Measurements from ENCODE around the gene OPCML. TPM values are rescaled to one million over a fixed set of nuclear protein-coding genes. Genes with fewer than 3 reads are reported as not detected.
A peak's percentile ranks its signal among the peaks of the same experiment; 100 is the strongest.

Gene OPCML
- total RNA-seq, 2 donors from 2014 or later, result under 0.01 TPM; not detected in 1

DNA sequence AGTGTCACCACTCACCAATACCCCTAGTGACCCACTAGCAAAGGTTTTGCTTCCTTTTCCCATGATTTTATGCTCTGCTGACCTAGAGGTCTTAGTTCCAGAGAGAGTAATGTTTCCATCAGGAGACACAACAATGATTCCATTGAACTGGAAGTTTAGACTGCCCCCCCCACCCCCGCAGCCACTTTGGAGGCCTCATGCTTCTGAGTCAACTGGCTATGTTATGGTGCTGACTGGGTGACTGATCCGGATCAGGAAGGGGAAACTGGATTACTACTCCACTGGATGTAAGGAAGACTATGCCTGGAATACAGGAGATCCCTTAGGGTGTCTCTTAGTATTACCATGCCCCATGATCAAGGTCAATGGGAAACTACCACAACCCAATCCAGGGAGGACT, 633.6 kb downstream of the OPCML start:
- Histone ChIP-seq H3K27me3 (no peaks in the 10 kb centered on the region), H3K9me3 (no peaks in the 10 kb centered on the region), H3K4me3 (no peak overlapping the region), H3K27ac (no peak overlapping the region), H3K4me1 (no peaks in the 10 kb centered on the region), H3K36me3 (replicated peaks in 1 of 2; ENCODE audit: insufficient read depth in 1 of 2, low read depth in 2 of 2) (no peaks in the 10 kb centered on the region)
- WGBS, 2 donors, result 60 to 72% methylated on average over 2 of the region's 2 CpGs
- TF ChIP-seq, protein P1, sequence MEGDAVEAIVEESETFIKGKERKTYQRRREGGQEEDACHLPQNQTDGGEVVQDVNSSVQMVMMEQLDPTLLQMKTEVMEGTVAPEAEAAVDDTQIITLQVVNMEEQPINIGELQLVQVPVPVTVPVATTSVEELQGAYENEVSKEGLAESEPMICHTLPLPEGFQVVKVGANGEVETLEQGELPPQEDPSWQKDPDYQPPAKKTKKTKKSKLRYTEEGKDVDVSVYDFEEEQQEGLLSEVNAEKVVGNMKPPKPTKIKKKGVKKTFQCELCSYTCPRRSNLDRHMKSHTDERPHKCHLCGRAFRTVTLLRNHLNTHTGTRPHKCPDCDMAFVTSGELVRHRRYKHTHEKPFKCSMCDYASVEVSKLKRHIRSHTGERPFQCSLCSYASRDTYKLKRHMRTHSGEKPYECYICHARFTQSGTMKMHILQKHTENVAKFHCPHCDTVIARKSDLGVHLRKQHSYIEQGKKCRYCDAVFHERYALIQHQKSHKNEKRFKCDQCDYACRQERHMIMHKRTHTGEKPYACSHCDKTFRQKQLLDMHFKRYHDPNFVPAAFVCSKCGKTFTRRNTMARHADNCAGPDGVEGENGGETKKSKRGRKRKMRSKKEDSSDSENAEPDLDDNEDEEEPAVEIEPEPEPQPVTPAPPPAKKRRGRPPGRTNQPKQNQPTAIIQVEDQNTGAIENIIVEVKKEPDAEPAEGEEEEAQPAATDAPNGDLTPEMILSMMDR (IDR thresholded peaks at IDR 0.05), result no peak
- TF ChIP-seq POLR2A (IDR thresholded peaks at IDR 0.05), result no peak
- ATAC-seq, result no peak
- DNase-seq, result no peak
- intact Hi-C loops (cut with DNase I), result no loop called here

DNA sequence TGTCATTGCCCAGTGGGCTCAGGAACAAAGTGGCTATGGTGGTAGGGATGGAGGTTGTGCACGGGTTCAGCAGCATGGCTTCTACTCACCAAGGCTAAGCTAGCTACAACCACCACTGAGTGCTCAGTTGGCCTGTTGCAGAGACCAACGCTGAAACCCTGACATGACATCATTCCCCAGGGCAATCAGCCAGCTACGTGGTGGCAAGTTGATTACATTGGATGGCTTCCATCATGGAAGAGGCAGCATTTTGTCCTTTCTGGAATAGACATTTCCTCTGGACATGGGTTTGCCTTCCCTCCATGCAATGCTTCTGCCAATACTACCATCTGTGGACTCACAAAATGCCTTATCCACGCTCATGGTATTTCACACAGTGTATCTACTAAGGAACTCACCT, 634.3 kb downstream of the OPCML start:
- intact Hi-C loops (cut with DNase I), result no loop called here
- ATAC-seq, result no peak
- no peaks in the 10 kb centered on the region for H3K27me3 ChIP-seq
- no peaks in the 10 kb centered on the region for H3K9me3 ChIP-seq
- 54 to 67% methylated on average over 4 of the region's 4 CpGs for WGBS, 2 donors
- TF ChIP-seq, protein P1 (IDR thresholded peaks at IDR 0.05), result no peak
- TF ChIP-seq POLR2A (IDR thresholded peaks at IDR 0.05), result no peak
- DNase-seq, result peak in 1 of 4 donors; percentile 11
- no peak overlapping the region for H3K4me3 ChIP-seq
- no peak overlapping the region for H3K27ac ChIP-seq
- H3K36me3 ChIP-seq (replicated peaks in 1 of 2; ENCODE audit: insufficient read depth in 1 of 2, low read depth in 2 of 2), result no peaks in the 10 kb centered on the region
- no peaks in the 10 kb centered on the region for H3K4me1 ChIP-seq

DNA sequence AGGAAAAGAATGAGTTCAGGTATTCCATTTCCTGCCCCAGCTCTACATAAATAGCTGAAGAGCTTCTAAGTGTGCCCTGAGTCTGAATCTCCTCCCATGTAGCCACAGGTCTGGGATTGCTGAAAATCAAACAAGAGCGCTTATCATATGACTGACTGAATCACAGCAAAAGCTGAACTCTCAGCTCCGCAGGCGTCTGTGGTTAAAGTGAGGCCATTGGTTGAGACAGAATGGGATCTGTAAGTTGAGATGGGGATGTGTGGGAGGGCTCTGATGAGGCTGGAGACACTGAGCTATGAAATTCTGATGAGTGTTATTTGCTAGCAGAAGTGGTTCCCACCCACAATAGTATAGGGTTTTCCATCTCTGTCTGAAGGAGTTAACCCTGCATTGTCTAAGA, 637.0 kb downstream of the OPCML start:
- Histone ChIP-seq H3K9me3 (no peaks in the 10 kb centered on the region), H3K4me3 (no peak overlapping the region), H3K27me3 (no peaks in the 10 kb centered on the region), H3K4me1 (no peaks in the 10 kb centered on the region), H3K36me3 (replicated peaks in 1 of 2; ENCODE audit: insufficient read depth in 1 of 2, low read depth in 2 of 2) (no peaks in the 10 kb centered on the region), H3K27ac (no peak overlapping the region)
- 86 to 89% methylated on average over 3 of the region's 3 CpGs for WGBS, 2 donors
- DNase-seq (no peak), ATAC-seq (no peak)
- TF ChIP-seq, protein P1 (IDR thresholded peaks at IDR 0.05), result no peak
- no peak for TF ChIP-seq POLR2A (IDR thresholded peaks at IDR 0.05)
- intact Hi-C loops (cut with DNase I), result no loop called here

DNA sequence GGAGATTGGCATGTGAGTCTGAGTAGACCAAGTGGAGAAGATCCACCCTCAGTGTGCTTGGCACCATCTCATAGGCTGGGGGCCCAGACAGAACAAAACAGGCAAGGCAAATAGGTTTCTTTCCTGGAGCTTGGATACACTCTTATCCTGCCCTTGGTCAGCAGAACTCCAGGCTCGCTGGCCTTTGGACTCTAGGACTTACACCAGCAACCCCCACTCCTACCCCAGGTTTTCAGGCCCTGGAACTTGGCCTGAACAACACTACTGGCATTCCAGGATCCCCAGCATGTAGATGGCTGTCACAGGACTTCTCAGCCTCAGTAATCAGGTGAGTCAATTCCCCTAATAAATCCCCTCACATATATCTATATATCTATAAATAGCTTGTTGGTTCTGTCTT, 637.7 kb downstream of the OPCML start:
- Histone ChIP-seq H3K27ac (no peak overlapping the region), H3K36me3 (replicated peaks in 1 of 2; ENCODE audit: insufficient read depth in 1 of 2, low read depth in 2 of 2) (no peaks in the 10 kb centered on the region), H3K27me3 (no peaks in the 10 kb centered on the region), H3K4me3 (no peak overlapping the region), H3K9me3 (no peaks in the 10 kb centered on the region), H3K4me1 (no peaks in the 10 kb centered on the region)
- ATAC-seq (no peak), DNase-seq (no peak)
- intact Hi-C loops (cut with DNase I), result no loop called here
- 33 to 79% methylated on average over 1 of the region's 1 CpG for WGBS, 2 donors
- TF ChIP-seq, protein P1 (IDR thresholded peaks at IDR 0.05), result no peak
- TF ChIP-seq POLR2A (IDR thresholded peaks at IDR 0.05), result no peak

DNA sequence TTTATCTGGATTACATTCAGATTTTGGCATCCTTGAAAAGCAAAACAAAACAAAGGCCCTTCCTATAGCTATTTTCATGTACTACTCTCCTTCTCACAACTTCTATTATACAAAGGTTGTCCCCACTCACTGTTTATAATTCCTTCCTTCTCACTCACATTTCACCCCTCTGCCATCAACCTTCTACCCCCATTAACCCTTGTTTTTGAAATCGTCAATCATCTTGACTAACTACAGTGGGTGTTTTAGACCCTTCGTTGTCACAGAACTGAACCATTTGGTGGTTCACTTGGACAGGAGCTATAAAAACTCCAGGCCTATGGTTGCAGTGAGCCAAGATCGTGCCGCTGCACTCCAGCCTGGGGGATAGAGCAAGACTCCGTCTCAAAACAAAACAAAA, 639.4 kb downstream of the OPCML start:
- Histone ChIP-seq H3K4me1 (no peaks in the 10 kb centered on the region), H3K27me3 (no peaks in the 10 kb centered on the region), H3K9me3 (no peaks in the 10 kb centered on the region), H3K36me3 (replicated peaks in 1 of 2; ENCODE audit: insufficient read depth in 1 of 2, low read depth in 2 of 2) (no peaks in the 10 kb centered on the region), H3K4me3 (no peak overlapping the region), H3K27ac (no peak overlapping the region)
- ATAC-seq (no peak), DNase-seq (no peak)
- intact Hi-C loops (cut with DNase I), result no loop called here
- TF ChIP-seq, protein P1 (IDR thresholded peaks at IDR 0.05), result no peak
- TF ChIP-seq POLR2A (IDR thresholded peaks at IDR 0.05), result no peak
- 80 to 83% methylated on average over 5 of the region's 5 CpGs for WGBS, 2 donors
